H1 (cell line): ENCODE measurements around the gene KCTD19. TPM values are rescaled to one million over a fixed set of nuclear protein-coding genes. Genes with fewer than 3 reads are reported as not detected.

ENCODE experiments used
- CTCF ChIA-PET: fragments of 300-600 bp; sonication (Branson Sonifier 250); formaldehyde crosslinking; loops from one replicate; lab custom pipeline; 2021; ENCODE audit not compliant: partially characterized antibody; lab: Charles Lee
- POLR2A ChIA-PET: fragments of 300-600 bp; sonication (Branson Sonifier 250); formaldehyde crosslinking; loops from one replicate; lab custom pipeline; 2021; ENCODE audit warnings: inconsistent platforms; ENCODE audit not compliant: partially characterized antibody; lab: Charles Lee
- DNase-seq, 2 experiments: peaks; one replicate each; pipeline versions ENCODE4 v3.0.0 to v3.0.0-alpha.2; 2010 to 2022; ENCODE audit warnings: low spot score in 2 of 2, low read depth in 1 of 2, mixed read lengths in 1 of 2
- FAIRE-seq: peaks from 2 replicates; lab custom pipeline; 2011; peaks lifted over from hg19 to GRCh38; lab: Jason Lieb, UNC
- H2AFZ ChIP-seq: 2 replicates; pipeline ENCODE4 v1.8.1; 2012; ENCODE audit warnings: low read length, inconsistent platforms
- H2AK5ac ChIP-seq: 2 replicates; pipeline ENCODE4 v1.6.1; 2013; ENCODE audit warnings: low read depth, low read length
- H2BK120ac ChIP-seq: replicated peaks from 2 replicates; pipeline ENCODE3; 2013; ENCODE audit warnings: low read depth, low read length, inconsistent platforms
- H2BK12ac ChIP-seq: 2 replicates; pipeline ENCODE4 v1.6.1; 2013; ENCODE audit warnings: low read depth, low read length
- H2BK15ac ChIP-seq: 2 replicates; pipeline ENCODE4 v1.6.1; 2013; ENCODE audit warnings: low read length
- H2BK20ac ChIP-seq: 2 replicates; pipeline ENCODE4 v1.6.1; 2013; ENCODE audit warnings: low read length
- H2BK5ac ChIP-seq: 2 replicates; pipeline ENCODE4 v1.6.1; 2013; ENCODE audit warnings: low read depth, low read length
- H3K14ac ChIP-seq: 2 replicates; pipeline ENCODE4 v1.6.1; 2013; ENCODE audit warnings: inconsistent platforms; ENCODE audit not compliant: insufficient read length
- H3K18ac ChIP-seq: 2 replicates; pipeline ENCODE4 v1.6.1; 2013; ENCODE audit warnings: low read length; ENCODE audit errors: extremely low read depth
- H3K23ac ChIP-seq: 2 replicates; pipeline ENCODE4 v1.6.1; 2013; ENCODE audit warnings: inconsistent platforms; ENCODE audit not compliant: insufficient read length
- H3K23me2 ChIP-seq: 2 replicates; pipeline ENCODE4 v1.6.1; 2013; ENCODE audit warnings: low read depth, low read length
- H3K27ac ChIP-seq: 2 replicates; pipeline ENCODE4 v1.6.1; 2011; ENCODE audit warnings: low read depth, low read length, inconsistent platforms
- H3K27me3 ChIP-seq, 4 experiments: replicated peaks in 1 of 4; 1 replicate in 1 of 4; 2 replicates in 3 of 4; pipeline versions ENCODE4 v1.6.1 to v1.8.1; 2011 to 2013; ENCODE audit warnings: low read length in 3 of 4, mild to moderate bottlenecking in 3 of 4, inconsistent platforms in 2 of 4, mixed read lengths in 2 of 4, moderate library complexity in 1 of 4; ENCODE audit not compliant: control insufficient read depth in 3 of 4, insufficient read depth in 3 of 4; ENCODE audit errors: extremely low read depth in 1 of 4
- H3K36me3 ChIP-seq, 4 experiments: 2 replicates each; pipeline versions ENCODE4 v1.6.1 to v1.8.1; 2011 to 2013; ENCODE audit warnings: mild to moderate bottlenecking in 4 of 4, low read length in 3 of 4, moderate library complexity in 2 of 4, control low read depth in 1 of 4, inconsistent platforms in 1 of 4; ENCODE audit not compliant: insufficient read depth in 4 of 4, control insufficient read depth in 2 of 4
- H3K4ac ChIP-seq: replicated peaks from 2 replicates; pipeline ENCODE3; 2013; ENCODE audit warnings: low read length, low read depth, mixed read lengths, inconsistent platforms; ENCODE audit not compliant: insufficient read length
- H3K4me1 ChIP-seq, 4 experiments: replicated peaks in 1 of 4; 1 replicate in 1 of 4; 2 replicates in 3 of 4; pipeline versions ENCODE4 v1.6.1 to v1.8.1; 2011 to 2013; ENCODE audit warnings: low read length in 3 of 4, inconsistent platforms in 2 of 4, mixed read lengths in 1 of 4; ENCODE audit not compliant: insufficient read depth in 4 of 4, control insufficient read depth in 3 of 4
- H3K4me2 ChIP-seq, 2 experiments: 2 replicates each; pipeline versions ENCODE4 v1.6.1 to v1.8.1; 2011 to 2013; ENCODE audit warnings: low read depth in 2 of 2, low read length in 2 of 2, control low read depth in 1 of 2, inconsistent platforms in 1 of 2, mild to moderate bottlenecking in 1 of 2; ENCODE audit not compliant: insufficient read depth in 1 of 2
- H3K4me3 ChIP-seq, 4 experiments: fragments of 200-600, 300-600 bp in 1 of 4; sonication (generic), shearing (Covaris generic), sonication (Bioruptor Twin) in 1 of 4; 2 replicates each; pipeline versions ENCODE4 v1.5.1 to v1.8.1; 2011 to 2016; ENCODE audit warnings: low read length in 4 of 4, low read depth in 3 of 4, control low read depth in 2 of 4, inconsistent platforms in 2 of 4, mild to moderate bottlenecking in 2 of 4, mixed read lengths in 1 of 4, moderate library complexity in 1 of 4; ENCODE audit not compliant: insufficient read depth in 2 of 4; ENCODE audit errors: extremely low read depth in 1 of 4
- H3K56ac ChIP-seq: replicated peaks from 2 replicates; pipeline ENCODE3; 2013; ENCODE audit warnings: low read depth, mild to moderate bottlenecking, mixed read lengths, low read length, inconsistent platforms; ENCODE audit not compliant: insufficient read length
- H3K79me1 ChIP-seq: 2 replicates; pipeline ENCODE4 v1.6.1; 2013; ENCODE audit warnings: low read depth, low read length, control low read depth
- H3K79me2 ChIP-seq, 2 experiments: 2 replicates each; pipeline versions ENCODE4 v1.6.1 to v1.8.1; 2012 to 2013; ENCODE audit warnings: low read length in 2 of 2, mild to moderate bottlenecking in 2 of 2, inconsistent platforms in 1 of 2; ENCODE audit not compliant: insufficient read depth in 2 of 2, control insufficient read depth in 1 of 2
- H3K9ac ChIP-seq, 4 experiments: replicated peaks in 1 of 4; 1 replicate in 1 of 4; 2 replicates in 3 of 4; pipeline versions ENCODE4 v1.6.1 to v1.8.1; 2011 to 2013; ENCODE audit warnings: low read depth in 3 of 4, low read length in 3 of 4, control low read depth in 2 of 4, mild to moderate bottlenecking in 2 of 4, moderate library complexity in 2 of 4, inconsistent platforms in 1 of 4; ENCODE audit errors: extremely low read depth in 1 of 4
- H3K9me3 ChIP-seq, 2 experiments: 2 replicates each; pipeline versions ENCODE4 v1.6.1 to v1.8.1; 2012 to 2013; ENCODE audit warnings: mild to moderate bottlenecking in 2 of 2, moderate library complexity in 2 of 2, control low read depth in 1 of 2, inconsistent platforms in 1 of 2, low read depth in 1 of 2, low read length in 1 of 2, mixed read lengths in 1 of 2; ENCODE audit not compliant: insufficient read depth in 2 of 2
- H4K20me1 ChIP-seq, 2 experiments: replicated peaks in 1 of 2; 2 replicates each; pipeline versions ENCODE3 to v1.8.1; 2011 to 2013; ENCODE audit warnings: inconsistent platforms in 2 of 2, low read length in 2 of 2, mild to moderate bottlenecking in 1 of 2; ENCODE audit not compliant: insufficient read depth in 2 of 2, control insufficient read depth in 1 of 2
- H4K5ac ChIP-seq: 2 replicates; pipeline ENCODE4 v1.6.1; 2013; ENCODE audit warnings: low read length, low read depth, mixed read lengths, inconsistent platforms; ENCODE audit not compliant: insufficient read length
- H4K8ac ChIP-seq: 2 replicates; pipeline ENCODE4 v1.8.0; 2013; ENCODE audit warnings: mild to moderate bottlenecking, moderate library complexity, low read length, inconsistent platforms; ENCODE audit not compliant: insufficient read depth; ENCODE audit errors: extremely low read depth
- H4K91ac ChIP-seq: replicated peaks from 2 replicates; pipeline ENCODE3; 2013; ENCODE audit warnings: low read length, mixed read lengths, inconsistent platforms; ENCODE audit not compliant: insufficient read length
- CBX8 ChIP-seq: fragments of 300-800, 300-1000 bp; sonication (generic); IDR thresholded peaks from 2 replicates; pipeline ENCODE4 v1.7.1; 2016; ENCODE audit warnings: low read depth, low read length, borderline replicate concordance
- CEBPB ChIP-seq: IDR thresholded peaks from 2 replicates; pipeline ENCODE4 v1.6.1; 2012; ENCODE audit warnings: low read depth, low read length
- CHD2 ChIP-seq: IDR thresholded peaks from 2 replicates; pipeline ENCODE4 v1.6.1; 2012; ENCODE audit warnings: low read length, improper control_type of control experiment
- FOSL1 ChIP-seq: IDR thresholded peaks from 2 replicates; pipeline ENCODE4 v1.6.1; 2011; ENCODE audit warnings: mild to moderate bottlenecking, low read depth, low read length, moderate library complexity; ENCODE audit not compliant: insufficient read depth
- GABPA ChIP-seq: IDR thresholded peaks from 2 replicates; pipeline ENCODE4 v1.6.1; 2011; ENCODE audit warnings: mild to moderate bottlenecking, low read length, moderate library complexity, borderline replicate concordance; ENCODE audit not compliant: insufficient read depth
- JUN ChIP-seq: IDR thresholded peaks from 2 replicates; pipeline ENCODE4 v1.6.1; 2011; ENCODE audit warnings: low read depth, mild to moderate bottlenecking, improper control_type of control experiment, low read length
- PHF8 ChIP-seq: fragments of 200-600 bp; sonication (generic); conservative IDR thresholded peaks from 2 replicates; pipeline ENCODE4 v1.7.1; 2012; ENCODE audit warnings: low read depth, mild to moderate bottlenecking, inconsistent platforms, low read length, moderate library complexity
- RNF2 ChIP-seq: fragments of 200-900, 300-1000 bp; sonication (generic); IDR thresholded peaks from 2 replicates; pipeline ENCODE4 v1.7.1; 2016; ENCODE audit warnings: borderline replicate concordance, low read depth, mild to moderate bottlenecking, antibody characterized with exemption, low read length; ENCODE audit not compliant: poor library complexity, severe bottlenecking; ENCODE audit errors: missing control alignments
- SUZ12 ChIP-seq: fragments of 200-600 bp; sonication (generic); IDR thresholded peaks from 2 replicates; pipeline ENCODE4 v1.6.1; 2012; ENCODE audit warnings: mild to moderate bottlenecking, inconsistent platforms, low read length, moderate library complexity, mixed read lengths
- WGBS, 2 experiments: shearing (Covaris generic) in 1 of 2; methylation state at CpG; one replicate each; pipeline versions ENCODE4 v1.1.6 to v1.1.7; 2013 to 2015; ENCODE audit warnings: low lambda C conversion rate in 2 of 2, mixed read lengths in 2 of 2, inconsistent platforms in 1 of 2, low coverage in 1 of 2, missing lambda C conversion rate in 1 of 2; ENCODE audit not compliant: insufficient replicate concordance in 2 of 2, insufficient coverage in 1 of 2, insufficient read length in 1 of 2; ENCODE audit errors: extremely low coverage in 1 of 2, missing lambda C conversion rate in 1 of 2; 5-methylcytosine and 5-hydroxymethylcytosine counted together
- polyA plus RNA-seq, 7 experiments: library from polyadenylated mRNA; depleted of rRNA in 3 of 7; stranded (reverse) in 5 of 7; unstranded in 2 of 7; fragments of >200 nt in 5 of 7; fragments of 200-250 nt in 2 of 7; gene quantifications; 1 replicate in 5 of 7; 2 replicates in 1 of 7; 4 replicates in 1 of 7; pipeline versions ENCODE4 v1.2.1 to v1.2.3, GENCODE V29; 2011 to 2013; ENCODE audit warnings: missing spikeins in 2 of 7, mixed read lengths in 2 of 7
- total RNA-seq: library from RNA; stranded (reverse); fragmentation: NEBNext Ultra II Directional; extraction: Animal tissue kit (Norgen Biotek cat#: 25700); gene quantifications from 2 replicates; pipeline ENCODE4 v1.2.1, GENCODE V29; 2021

KCTD19 gene
- total and polyA plus RNA-seq, 2 of the 8 experiments (the other 6 are each of a cell fraction or from before 2014, with no cell fraction given), result 0.06 to 0.24 TPM

- POLR2A ChIA-PET, result interaction anchor here (0.6 to 1.3 kb wide), 2 partner anchors 11 to 30 kb away, joined by 3 read pairs; no protein-coding TSS in a partner anchor
- peaks cover 0 to 21% of the 10 kb centered on the region in 2 experiments; a peak in 2 of 4 replicates for H3K79me2 ChIP-seq
- no peak for FAIRE-seq
These were observed 86.0 kb downstream of the KCTD19 start for GRCh38 chr16:67240506-67240905.

More at GRCh38 chr16:67240506-67240905, 86.0 kb downstream of the KCTD19 start:
- no peak overlapping the region for H2AK5ac ChIP-seq
- DNase-seq, result no peak
- TF ChIP-seq RNF2 (no peak), JUN (no peak), CEBPB (no peak), CBX8 (no peak), CHD2 (no peak), SUZ12 (no peak), FOSL1 (no peak), GABPA (no peak), PHF8 (no peak)
- TF ChIP-seq, all 59 proteins: peak for 0
- Histone ChIP-seq H3K4me2 (no peak overlapping the region; a peak in 2 of 4 replicates), H3K56ac (no peak overlapping the region), H3K4me1 (peaks cover 12 to 18% (median 13%) of the 10 kb centered on the region in 4 experiments), H3K9ac (no peak overlapping the region; a peak in 2 of 7 replicates), H4K91ac (no peak overlapping the region), H4K20me1 (peaks cover 0 to 9% of the 10 kb centered on the region in 2 experiments), H3K9me3 (no peaks in the 10 kb centered on the region), H2BK12ac (peak overlapping the region; percentile 68; the same call in 1 of the 2 replicates), H2AFZ (no peak overlapping the region), H2BK20ac (peak overlapping the region; percentile 61; the same call in 1 of the 2 replicates), H4K8ac (no peak overlapping the region), H2BK5ac (peak overlapping the region; percentile 41), H3K27ac (peak overlapping the region; percentile 46; the same call in 1 of the 2 replicates), H2BK120ac (no peak overlapping the region), H3K23me2 (no peaks in the 10 kb centered on the region; the same call in 1 of the 2 replicates), H3K4ac (no peak overlapping the region), H3K18ac (peak overlapping the region; percentile 78; the same call in 1 of the 2 replicates), H3K23ac (no peak overlapping the region), H4K5ac (no peak overlapping the region), H3K14ac (no peak overlapping the region), H3K79me1 (peaks cover 20% of the 10 kb centered on the region), H2BK15ac (no peak overlapping the region), H3K36me3 (peaks cover 5 to 12% (median 8%) of the 10 kb centered on the region in 4 experiments; a peak in 5 of 8 replicates), H3K27me3 (no peaks in the 10 kb centered on the region), H3K4me3 (no peak overlapping the region)
- 92% methylated on average over 4 of the region's 4 CpGs; no CpG with 5 or more reads in 1 of the 2 experiments for WGBS, 2 experiments
- CTCF ChIA-PET, result interaction anchor here (2.8 to 4.6 kb wide), 2 partner anchors 13 to 43 kb away, joined by 10 to 23 read pairs; partner anchors contain the start of gene TMEM208
